IPS-NIHi11 (cell line): ENCODE measurements around the gene SNRPA.
"Not testable (repeated sequence)": the region's sequence is repeated elsewhere in the genome, so short reads cannot be mapped to it uniquely, and the experiment has no call there.

Source experiments
- DNase-seq: peaks from one replicate; pipeline ENCODE4 v3.0.0; 2012; ENCODE audit warnings: mixed read lengths, low spot score

SNRPA gene

DNA sequence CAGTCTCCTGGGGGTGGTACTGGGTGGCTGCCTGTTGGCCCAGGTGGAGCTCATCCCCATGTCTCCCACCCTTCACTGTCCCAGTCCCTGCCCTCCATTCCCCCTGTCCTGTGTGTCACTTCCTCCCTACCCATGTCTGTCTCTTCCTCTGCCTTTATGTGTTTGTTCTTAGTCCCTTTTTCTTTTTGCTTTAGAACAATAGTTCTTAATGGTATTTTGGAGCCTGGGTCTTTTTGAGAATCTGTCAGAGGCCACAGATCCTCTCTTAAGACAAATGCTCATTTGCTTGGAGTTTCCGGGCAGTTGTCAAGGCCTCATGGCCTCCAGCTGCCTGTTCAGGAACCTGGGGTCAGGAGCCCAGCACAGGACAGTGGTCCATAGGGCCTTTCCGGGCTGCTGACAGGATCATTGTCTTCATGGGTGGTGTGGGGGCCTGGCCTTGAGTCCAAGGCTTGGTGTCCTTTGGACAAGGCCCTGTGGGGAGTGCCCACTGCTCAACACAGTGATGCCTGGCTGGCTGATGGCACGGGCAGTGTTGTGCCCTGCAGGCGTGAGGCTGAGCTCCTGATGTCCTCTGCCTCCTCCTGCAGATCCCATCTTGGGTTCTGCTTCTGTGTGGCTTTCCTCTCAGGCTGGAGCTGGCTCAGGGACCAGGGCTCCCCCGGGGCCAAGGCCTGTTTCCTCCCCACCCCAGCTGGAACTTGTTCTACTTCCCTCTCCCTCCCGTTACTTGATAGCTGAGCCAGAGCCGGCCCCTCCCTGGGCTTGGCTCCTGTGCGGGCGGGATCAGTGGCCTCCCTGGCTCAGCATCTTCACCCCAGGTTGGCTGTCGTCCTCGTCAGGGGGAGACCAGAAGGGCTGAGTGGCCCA lies 51.5 kb downstream of the SNRPA start:
- no peak for DNase-seq

DNA sequence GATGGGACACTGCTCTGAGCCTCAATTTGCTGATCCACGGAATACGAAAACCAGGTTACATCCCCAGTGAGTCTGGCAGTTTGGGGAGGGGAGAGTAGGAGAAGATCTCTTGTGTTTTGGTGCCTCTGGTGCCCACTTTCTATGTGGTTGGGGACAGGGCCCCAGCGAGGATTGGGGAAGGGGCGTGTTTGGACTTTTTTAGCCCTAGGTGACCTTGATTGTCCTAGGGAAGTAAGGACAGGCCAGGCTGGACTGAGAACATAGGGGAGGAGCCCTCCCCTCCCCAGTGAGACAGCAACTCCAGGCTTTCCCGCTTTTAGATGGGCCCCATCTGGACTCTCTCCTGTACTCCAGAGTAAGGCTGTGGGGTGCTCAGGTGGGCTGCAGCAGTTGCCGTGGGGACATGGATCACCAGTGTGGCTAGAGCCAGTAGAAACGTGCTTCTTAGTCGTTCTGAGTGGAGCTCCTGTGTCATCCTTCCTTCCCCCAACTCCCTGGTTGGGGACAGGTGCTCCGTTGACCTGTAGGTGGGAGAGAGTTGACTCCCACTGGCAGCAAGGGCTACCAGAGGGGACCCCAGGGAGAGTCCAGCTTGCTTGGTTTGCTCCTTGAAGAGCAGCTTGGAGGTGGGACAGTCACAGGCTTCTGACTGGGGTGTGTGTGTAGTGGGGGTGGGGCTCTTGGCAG lies 52.3 kb downstream of the SNRPA start:
- DNase-seq, result no peak

GRCh38 chr19:40803857-40804782 lies 53.1 kb downstream of the SNRPA start:
- DNase-seq, result no peak

GRCh38 chr19:40804783-40805242 lies 53.8 kb downstream of the SNRPA start:
- no peak for DNase-seq

DNA sequence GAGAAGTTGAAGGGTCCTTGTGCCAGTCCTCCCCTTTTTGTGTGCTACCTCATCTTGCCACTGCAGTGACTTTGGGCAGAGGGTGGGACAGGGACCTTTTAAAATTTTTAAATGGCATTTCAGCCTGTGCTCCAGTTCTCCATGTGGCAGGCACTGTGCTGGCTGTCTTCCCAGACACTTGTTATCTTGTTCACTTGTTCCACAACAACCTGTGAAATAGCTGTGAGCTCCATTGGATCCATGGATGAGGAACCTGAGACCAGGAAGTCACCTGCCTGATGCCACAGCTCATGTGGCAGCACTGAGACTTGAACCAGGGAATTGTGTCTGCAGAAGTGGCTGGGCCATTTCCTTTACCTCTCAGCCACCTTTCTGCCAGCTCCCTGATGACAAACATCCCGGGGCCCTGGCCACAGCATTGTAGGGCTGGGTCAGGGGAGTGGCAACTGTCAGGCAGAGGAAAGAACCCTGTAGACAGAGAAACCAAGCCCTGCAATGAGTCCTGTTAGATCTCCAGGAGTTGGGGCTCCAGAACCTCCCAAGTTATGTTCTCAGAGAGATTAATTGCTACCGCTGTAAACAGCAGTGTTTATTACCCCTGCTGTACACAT lies 54.4 kb downstream of the SNRPA start:
- no peak for DNase-seq

GRCh38 chr19:40806423-40807146 lies 55.6 kb downstream of the SNRPA start:
- peak; percentile 88 for DNase-seq

- DNase-seq, result no peak
Measured at GRCh38 chr19:40807147-40808020, 56.4 kb downstream of the SNRPA start.

DNA sequence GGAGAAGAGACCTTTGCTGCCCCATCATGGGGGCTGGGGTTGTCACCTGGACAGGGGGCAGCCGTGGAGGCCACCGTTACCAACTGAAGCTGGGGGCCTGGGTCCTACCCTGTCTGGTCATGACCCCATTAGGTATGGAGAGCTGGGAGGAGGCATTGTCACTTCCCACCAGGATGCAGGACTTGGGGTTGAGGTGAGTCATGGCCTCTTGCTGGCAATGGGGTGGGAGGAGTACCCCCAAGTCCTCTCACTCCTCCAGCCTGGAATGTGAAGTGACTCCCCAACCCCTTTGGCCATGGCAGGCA lies 57.0 kb downstream of the SNRPA start:
- DNase-seq, result no peak

DNA sequence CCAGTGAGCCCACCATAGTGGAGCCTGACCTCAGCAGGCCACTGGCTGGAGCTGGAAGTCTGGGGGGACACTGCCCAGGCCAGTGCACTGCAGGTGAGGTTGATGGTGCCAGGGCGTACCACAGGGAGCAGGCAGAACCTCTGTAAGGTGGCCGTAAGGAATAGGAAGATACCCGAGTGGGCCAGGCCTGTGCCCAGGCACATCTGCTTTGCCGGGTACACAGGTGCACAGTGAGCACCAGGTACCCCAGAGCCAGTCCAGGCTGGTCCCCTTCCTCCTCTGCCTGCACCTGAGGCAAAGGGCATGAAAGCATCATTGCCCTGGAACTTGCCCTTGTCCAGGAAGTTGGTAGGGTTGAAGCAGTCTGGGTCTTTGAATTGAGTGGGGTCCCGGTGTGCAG lies 57.5 kb downstream of the SNRPA start:
- no peak for DNase-seq

GRCh38 chr19:40809358-40810086 lies 58.5 kb downstream of the SNRPA start:
- DNase-seq, result no peak

GRCh38 chr19:40810160-40810559 lies 59.2 kb downstream of the SNRPA start:
- no peak for DNase-seq

GRCh38 chr19:40810649-40811408 lies 59.8 kb downstream of the SNRPA start:
- DNase-seq, result peak; percentile 43

- DNase-seq, result peak; percentile 26
Measured at GRCh38 chr19:40811478-40812341, 60.7 kb downstream of the SNRPA start.

DNA sequence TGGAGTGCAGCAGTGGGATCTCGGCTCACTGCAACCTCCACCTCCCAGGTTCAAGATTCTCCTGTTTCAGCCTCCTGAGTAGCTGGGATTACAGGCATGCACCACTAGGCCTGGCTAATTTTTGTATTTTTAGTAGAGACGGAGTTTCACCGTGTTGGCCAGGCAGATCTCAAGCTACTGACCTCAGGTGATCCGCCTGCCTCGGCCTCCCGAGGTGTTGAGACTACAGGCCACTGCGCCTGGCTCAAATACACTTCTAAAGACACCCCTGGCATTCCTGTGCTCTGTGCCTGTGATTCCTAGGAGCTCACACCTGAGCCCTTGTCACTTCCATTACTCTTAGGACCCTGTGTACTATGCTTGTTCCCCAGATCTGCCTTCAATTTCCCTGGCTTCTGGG lies 61.6 kb downstream of the SNRPA start:
- not testable (repeated sequence) for DNase-seq

- DNase-seq, result no peak
Measured at GRCh38 chr19:40813182-40813581, 62.2 kb downstream of the SNRPA start.
